Measurements from ENCODE around the gene PIP5K1C. TPM values are rescaled to one million over a fixed set of nuclear protein-coding genes. Genes with fewer than 3 reads are reported as not detected.

Gene PIP5K1C
- polyA plus RNA-seq, 2 of the 4 experiments (the other 2 are of a cell fraction), result 2.6 to 9.3 TPM

DNA sequence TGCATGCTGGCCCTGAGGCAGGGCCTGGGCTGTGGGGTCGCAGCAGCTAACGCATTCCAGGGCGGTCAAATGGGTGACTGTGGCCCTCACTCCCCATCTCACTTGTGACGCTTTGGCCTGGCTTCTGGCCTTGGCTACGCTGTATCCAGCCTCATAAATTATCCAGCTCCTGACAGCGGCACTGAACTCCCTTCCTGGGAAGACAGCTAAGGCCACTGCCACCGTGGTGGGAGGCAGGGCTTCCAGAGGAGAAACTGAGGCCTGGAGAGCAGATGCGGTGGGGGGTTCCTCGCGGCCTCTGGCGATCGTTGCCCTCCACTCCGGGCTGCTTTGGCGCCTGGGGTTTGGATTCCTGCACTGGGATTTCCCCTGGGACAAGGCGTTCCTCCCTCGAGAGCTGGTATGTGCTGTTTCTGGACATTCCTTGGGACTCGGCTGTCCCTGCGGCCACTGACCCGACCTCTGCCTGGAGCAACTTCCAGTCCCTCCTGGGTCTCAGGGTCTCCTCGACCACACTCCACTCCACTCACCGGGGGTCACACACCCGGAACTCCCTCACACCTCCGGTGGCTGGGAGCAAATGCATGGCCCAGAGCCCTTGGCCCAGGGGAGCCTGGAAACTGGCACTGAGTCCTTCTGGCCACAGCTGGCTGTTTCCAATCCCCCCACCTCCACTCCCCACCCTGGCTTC, 97.0 kb downstream of the PIP5K1C start:
- no peak for TF ChIP-seq TP53 (CRISPR knock-in tag; IDR thresholded peaks at IDR 0.05)
- no peak for TF ChIP-seq SMC3 (IDR thresholded peaks at IDR 0.05)
- no peak for TF ChIP-seq ZC3H11A (IDR thresholded peaks at IDR 0.05)
- TF ChIP-seq HEYL (CRISPR knock-in tag; IDR thresholded peaks at IDR 0.05), result no peak
- TF ChIP-seq ZFP36 (IDR thresholded peaks at IDR 0.05; ENCODE audit: borderline replicate concordance, partially characterized antibody), result no peak
- TF ChIP-seq BHLHE40 (IDR thresholded peaks at IDR 0.05; ENCODE audit: low read depth, low read length), result no peak
- TF ChIP-seq, protein P1, sequence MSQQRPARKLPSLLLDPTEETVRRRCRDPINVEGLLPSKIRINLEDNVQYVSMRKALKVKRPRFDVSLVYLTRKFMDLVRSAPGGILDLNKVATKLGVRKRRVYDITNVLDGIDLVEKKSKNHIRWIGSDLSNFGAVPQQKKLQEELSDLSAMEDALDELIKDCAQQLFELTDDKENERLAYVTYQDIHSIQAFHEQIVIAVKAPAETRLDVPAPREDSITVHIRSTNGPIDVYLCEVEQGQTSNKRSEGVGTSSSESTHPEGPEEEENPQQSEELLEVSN (IDR thresholded peaks at IDR 0.05; ENCODE audit: borderline replicate concordance, low read depth), result no peak
- TF ChIP-seq JUN (IDR thresholded peaks at IDR 0.05), result no peak
- no peak for TF ChIP-seq FOSL2 (IDR thresholded peaks at IDR 0.05)
- TF ChIP-seq FOSL2 (CRISPR knock-in tag; IDR thresholded peaks at IDR 0.05), result no peak
- no peak for TF ChIP-seq NFE2L2 (conservative IDR thresholded peaks at IDR 0.05; ENCODE audit: low read length)
- TF ChIP-seq HDAC2 (IDR thresholded peaks at IDR 0.05), result no peak
- H3K4me3 ChIP-seq, result no peak overlapping the region
- ATAC-seq, result no peak; a peak in 1 of 6 replicates
- 47% methylated on average over 11 of the region's 23 CpGs for WGBS (ENCODE audit: missing lambda C conversion rate)
- no peak overlapping the region; the same call in 2 of the 3 replicates for H3K4me2 ChIP-seq
- ChIA-PET CTCF (interaction anchor here (1.7 kb wide), 1 partner anchor 12 kb away, joined by 4 read pairs; no protein-coding TSS in a partner anchor), POLR2A (no interaction called here)
- H3K27ac ChIP-seq, result peak overlapping the region in 1 of 2 experiments; percentile 18; a peak in 3 of 6 replicates
- FAIRE-seq, result no peak
- peaks cover 19% of the 10 kb centered on the region for H3K4me1 ChIP-seq
- no peak for DNase-seq (ENCODE audit: low read depth in 1 of 2, low spot score in 1 of 2)
- H3K9me3 ChIP-seq, result no peaks in the 10 kb centered on the region

DNA sequence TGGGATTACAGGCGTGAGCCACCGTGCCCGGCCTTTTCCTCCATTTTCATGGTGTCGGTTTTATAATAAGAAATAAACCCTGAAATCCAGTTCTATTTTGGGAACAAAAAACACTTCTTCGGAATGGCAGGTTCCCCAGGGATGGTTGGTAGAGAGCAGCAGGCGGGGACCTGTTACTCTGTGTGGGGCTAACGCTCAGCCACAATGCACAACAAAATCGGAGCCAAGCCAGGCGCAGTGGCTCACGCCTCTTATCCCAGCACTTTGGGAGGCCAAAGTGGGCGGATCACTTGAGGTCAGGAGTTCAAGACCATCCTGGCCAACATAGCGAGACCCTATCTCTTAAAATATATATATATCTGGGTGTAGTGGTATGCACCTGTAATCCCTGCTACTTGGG, 99.2 kb downstream of the PIP5K1C start:
- no peak for FAIRE-seq
- Histone ChIP-seq H3K4me2 (no peak overlapping the region), H3K27ac (no peak overlapping the region), H3K9me3 (no peaks in the 10 kb centered on the region), H3K4me3 (no peak overlapping the region), H3K4me1 (peaks cover 8% of the 10 kb centered on the region; the same call in 2 of the 3 replicates)
- TF ChIP-seq CHD4 (IDR thresholded peaks at IDR 0.05; ENCODE audit: borderline replicate concordance), result no peak
- TF ChIP-seq, protein P2, sequence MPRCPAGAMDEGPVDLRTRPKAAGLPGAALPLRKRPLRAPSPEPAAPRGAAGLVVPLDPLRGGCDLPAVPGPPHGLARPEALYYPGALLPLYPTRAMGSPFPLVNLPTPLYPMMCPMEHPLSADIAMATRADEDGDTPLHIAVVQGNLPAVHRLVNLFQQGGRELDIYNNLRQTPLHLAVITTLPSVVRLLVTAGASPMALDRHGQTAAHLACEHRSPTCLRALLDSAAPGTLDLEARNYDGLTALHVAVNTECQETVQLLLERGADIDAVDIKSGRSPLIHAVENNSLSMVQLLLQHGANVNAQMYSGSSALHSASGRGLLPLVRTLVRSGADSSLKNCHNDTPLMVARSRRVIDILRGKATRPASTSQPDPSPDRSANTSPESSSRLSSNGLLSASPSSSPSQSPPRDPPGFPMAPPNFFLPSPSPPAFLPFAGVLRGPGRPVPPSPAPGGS (IDR thresholded peaks at IDR 0.05), result no peak
- no peak for TF ChIP-seq CBX8 (IDR thresholded peaks at IDR 0.05)
- TF ChIP-seq, protein P3, sequence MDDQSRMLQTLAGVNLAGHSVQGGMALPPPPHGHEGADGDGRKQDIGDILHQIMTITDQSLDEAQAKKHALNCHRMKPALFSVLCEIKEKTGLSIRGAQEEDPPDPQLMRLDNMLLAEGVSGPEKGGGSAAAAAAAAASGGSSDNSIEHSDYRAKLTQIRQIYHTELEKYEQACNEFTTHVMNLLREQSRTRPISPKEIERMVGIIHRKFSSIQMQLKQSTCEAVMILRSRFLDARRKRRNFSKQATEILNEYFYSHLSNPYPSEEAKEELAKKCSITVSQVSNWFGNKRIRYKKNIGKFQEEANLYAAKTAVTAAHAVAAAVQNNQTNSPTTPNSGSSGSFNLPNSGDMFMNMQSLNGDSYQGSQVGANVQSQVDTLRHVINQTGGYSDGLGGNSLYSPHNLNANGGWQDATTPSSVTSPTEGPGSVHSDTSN (IDR thresholded peaks at IDR 0.05), result no peak
- TF ChIP-seq HOXB13 (CRISPR knock-in tag; IDR thresholded peaks at IDR 0.05; ENCODE audit: low read depth), result no peak
- no peak for TF ChIP-seq ZSCAN20 (CRISPR knock-in tag; IDR thresholded peaks at IDR 0.05)
- TF ChIP-seq, protein P4, sequence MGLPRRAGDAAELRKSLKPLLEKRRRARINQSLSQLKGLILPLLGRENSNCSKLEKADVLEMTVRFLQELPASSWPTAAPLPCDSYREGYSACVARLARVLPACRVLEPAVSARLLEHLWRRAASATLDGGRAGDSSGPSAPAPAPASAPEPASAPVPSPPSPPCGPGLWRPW (IDR thresholded peaks at IDR 0.05), result no peak
- no peak for TF ChIP-seq RCOR1 (IDR thresholded peaks at IDR 0.05; ENCODE audit: low read depth, low read length)
- ChIA-PET CTCF (interaction anchor here (0.7 to 1.1 kb wide), 3 partner anchors 14 to 17 kb away, joined by 3 read pairs; partner anchors contain the start of gene GIPC3), POLR2A (no interaction called here)
- 79% methylated on average over 12 of the region's 12 CpGs for WGBS (ENCODE audit: missing lambda C conversion rate)
- no peak for DNase-seq (ENCODE audit: low read depth in 1 of 2, low spot score in 1 of 2)
- ATAC-seq, result no peak

DNA sequence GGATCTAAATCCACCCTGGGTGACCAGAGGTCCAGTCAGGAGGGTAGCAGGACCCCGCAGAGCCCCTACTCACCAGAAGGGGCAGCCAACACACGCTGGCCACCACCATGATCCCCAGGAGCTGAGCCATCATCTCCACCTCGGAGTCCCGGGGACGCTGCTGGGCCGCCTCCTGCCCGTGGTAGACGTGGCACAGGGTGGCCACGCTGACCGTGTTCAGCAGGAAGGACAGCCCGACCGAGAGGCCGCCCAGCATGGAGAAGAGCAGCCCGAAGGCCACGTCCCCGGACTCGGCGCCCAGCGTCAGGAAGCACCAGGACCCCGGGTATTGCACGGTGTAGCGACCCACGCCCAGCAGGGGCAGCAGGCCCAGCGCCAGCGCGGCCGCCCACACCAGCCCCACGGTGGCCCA, 100.5 kb downstream of the PIP5K1C start:
- FAIRE-seq (no peak), DNase-seq (ENCODE audit: low read depth in 1 of 2, low spot score in 1 of 2) (peak in 1 of 2 experiments; percentile 35), ATAC-seq (peak; percentile 75 to 80)
- H3K4me3 ChIP-seq, result no peak overlapping the region
- TF ChIP-seq HOXB5 (CRISPR knock-in tag; IDR thresholded peaks at IDR 0.05), result no peak
- TF ChIP-seq HEYL (CRISPR knock-in tag; IDR thresholded peaks at IDR 0.05), result no peak
- TF ChIP-seq ESRRA (IDR thresholded peaks at IDR 0.05; ENCODE audit: borderline replicate concordance, low read length), result no peak
- no peak for TF ChIP-seq MYC (IDR thresholded peaks at IDR 0.05; ENCODE audit: borderline replicate concordance, low read length)
- no peak for TF ChIP-seq NR3C1 (IDR thresholded peaks at IDR 0.05)
- TF ChIP-seq, protein P5, sequence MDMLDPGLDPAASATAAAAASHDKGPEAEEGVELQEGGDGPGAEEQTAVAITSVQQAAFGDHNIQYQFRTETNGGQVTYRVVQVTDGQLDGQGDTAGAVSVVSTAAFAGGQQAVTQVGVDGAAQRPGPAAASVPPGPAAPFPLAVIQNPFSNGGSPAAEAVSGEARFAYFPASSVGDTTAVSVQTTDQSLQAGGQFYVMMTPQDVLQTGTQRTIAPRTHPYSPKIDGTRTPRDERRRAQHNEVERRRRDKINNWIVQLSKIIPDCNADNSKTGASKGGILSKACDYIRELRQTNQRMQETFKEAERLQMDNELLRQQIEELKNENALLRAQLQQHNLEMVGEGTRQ (IDR thresholded peaks at IDR 0.05), result no peak
- no peak for TF ChIP-seq CEBPB (IDR thresholded peaks at IDR 0.05)
- TF ChIP-seq, protein P4 (IDR thresholded peaks at IDR 0.05), result no peak
- no peak for TF ChIP-seq JUNB (IDR thresholded peaks at IDR 0.05)
- TF ChIP-seq CHD4 (IDR thresholded peaks at IDR 0.05; ENCODE audit: borderline replicate concordance), result no peak
- no peak overlapping the region for H3K27ac ChIP-seq
- no peaks in the 10 kb centered on the region for H3K9me3 ChIP-seq
- CTCF ChIA-PET, result no interaction called here
- no peak overlapping the region for H3K4me2 ChIP-seq
- 100% methylated on average over 2 of the region's 28 CpGs for WGBS (ENCODE audit: missing lambda C conversion rate)
- 0 out of 3 replicates have a peak, but pooled peaks cover 7% of the 10 kb centered on the region for H3K4me1 ChIP-seq
- POLR2A ChIA-PET, result no interaction called here

All from A549 (cell line).